ENCODE data around the gene TMEM61. TPM values are rescaled to one million over a fixed set of nuclear protein-coding genes. Genes with fewer than 3 reads are reported as not detected.

TMEM61 gene
- total RNA-seq, 1 donor from 2014 or later: not detected

DNA sequence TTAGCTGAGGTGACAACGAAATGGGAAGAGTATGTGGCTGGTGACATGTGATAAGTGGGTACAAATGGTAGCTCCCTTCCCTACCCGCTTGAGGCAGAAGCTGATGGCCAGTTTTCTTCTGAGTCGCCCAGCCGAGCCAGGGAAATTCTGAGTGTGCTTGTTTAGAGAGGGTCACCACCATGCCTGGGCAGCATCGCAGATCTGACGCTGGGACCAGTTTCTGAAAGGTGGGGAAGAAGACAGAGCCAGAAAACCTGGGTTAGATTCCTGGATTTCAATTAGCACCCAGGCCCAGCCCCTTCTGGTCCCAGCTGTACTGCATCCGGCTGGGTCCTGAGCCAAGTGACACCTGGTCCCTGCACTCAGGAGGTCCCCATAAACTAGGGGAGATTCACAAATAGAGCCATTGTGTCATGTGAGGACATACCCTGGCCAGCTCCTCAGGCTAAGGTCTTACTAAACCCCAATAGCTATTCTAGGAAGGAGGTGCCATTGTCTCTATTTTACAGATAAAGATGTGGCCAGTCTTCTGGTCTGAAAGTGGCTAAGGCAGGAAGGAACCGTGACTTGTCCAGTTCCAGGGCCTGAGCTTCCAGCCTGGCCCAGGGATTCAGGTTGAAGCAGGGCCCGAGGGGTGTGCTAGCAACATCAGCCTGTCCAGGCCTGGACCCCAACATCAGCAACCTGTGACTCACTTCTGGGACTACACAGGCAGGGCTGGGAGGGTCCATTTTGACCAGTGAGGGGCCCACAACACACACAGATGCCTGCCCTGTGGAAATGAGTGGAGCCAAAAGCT lies 1.7 kb upstream of the TMEM61 start:
- DNase-seq: no peak
- intact Hi-C loops (cut with micrococcal nuclease): no loop called here
- ChIA-PET CTCF (no interaction called here), POLR2A (no interaction called here)
- no peak overlapping the region for H3K4me3 Mint-ChIP-seq
- ATAC-seq (ENCODE audit: low read depth): no peak
- H3K27me3 Mint-ChIP-seq: peaks cover 31% of the 10 kb centered on the region
- TF ChIP-seq, protein P1, sequence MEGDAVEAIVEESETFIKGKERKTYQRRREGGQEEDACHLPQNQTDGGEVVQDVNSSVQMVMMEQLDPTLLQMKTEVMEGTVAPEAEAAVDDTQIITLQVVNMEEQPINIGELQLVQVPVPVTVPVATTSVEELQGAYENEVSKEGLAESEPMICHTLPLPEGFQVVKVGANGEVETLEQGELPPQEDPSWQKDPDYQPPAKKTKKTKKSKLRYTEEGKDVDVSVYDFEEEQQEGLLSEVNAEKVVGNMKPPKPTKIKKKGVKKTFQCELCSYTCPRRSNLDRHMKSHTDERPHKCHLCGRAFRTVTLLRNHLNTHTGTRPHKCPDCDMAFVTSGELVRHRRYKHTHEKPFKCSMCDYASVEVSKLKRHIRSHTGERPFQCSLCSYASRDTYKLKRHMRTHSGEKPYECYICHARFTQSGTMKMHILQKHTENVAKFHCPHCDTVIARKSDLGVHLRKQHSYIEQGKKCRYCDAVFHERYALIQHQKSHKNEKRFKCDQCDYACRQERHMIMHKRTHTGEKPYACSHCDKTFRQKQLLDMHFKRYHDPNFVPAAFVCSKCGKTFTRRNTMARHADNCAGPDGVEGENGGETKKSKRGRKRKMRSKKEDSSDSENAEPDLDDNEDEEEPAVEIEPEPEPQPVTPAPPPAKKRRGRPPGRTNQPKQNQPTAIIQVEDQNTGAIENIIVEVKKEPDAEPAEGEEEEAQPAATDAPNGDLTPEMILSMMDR (IDR thresholded peaks at IDR 0.05): no peak
- H3K27ac Mint-ChIP-seq: no peak overlapping the region
- no peaks in the 10 kb centered on the region for H3K36me3 Mint-ChIP-seq (ENCODE audit: low read depth)
- H3K9me3 Mint-ChIP-seq: no peaks in the 10 kb centered on the region
- no peaks in the 10 kb centered on the region for H3K4me1 Mint-ChIP-seq

DNA sequence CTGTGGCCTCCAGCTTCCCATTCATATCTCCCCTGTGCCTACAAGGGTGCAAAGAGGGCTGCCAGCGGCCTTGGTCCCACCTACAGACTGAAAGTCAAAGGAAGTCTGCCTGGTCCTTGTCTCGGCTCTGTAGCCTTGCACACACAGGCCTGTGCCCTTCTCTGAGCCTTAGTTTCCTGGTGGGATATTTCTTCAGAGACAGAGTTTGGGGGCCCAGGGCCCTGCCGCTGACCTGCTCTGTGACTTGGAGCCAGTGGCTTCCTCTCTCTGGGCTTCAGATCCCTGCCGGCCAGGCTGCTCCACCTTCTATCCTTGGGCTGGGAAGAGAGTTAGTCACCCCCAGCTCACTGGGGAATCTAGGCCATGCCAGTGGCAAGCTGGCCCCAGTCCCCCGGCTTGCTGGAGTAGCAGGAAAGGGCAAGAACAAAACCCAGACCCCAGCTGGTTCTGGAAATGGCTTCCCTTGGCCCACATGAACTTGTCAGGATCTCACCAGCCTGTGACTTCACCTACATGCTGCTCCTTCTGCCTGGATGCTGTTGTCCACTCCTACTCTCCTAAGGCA lies 1.0 kb upstream of the TMEM61 start:
- DNase-seq: no peak
- POLR2A ChIA-PET: no interaction called here
- CTCF ChIA-PET: no interaction called here

DNA sequence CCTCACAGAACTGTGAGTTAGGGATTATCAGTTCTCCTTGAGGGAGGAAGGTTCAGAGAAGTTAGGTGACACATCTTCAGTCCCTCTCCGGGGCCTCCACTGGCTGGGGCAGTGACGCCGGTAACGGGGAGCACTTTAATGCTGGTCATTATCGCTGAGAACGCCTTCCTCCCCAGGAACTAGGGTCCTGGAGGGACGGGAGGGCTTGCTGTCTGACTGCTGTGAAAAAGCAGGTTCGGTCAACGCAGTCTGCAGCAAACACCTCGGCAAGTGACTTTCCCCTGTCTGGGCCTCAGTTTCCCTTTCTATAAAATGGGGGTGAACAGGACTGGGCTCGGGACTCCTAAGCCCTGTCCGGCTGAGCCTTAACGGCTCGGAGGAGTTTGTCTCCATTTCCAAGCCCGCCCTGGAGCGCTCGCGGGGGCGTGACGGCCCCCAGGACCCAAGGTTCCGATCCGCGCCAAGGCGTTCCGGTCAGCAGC lies 341 bp upstream of the TMEM61 start:
- DNase-seq (no peak), ATAC-seq (ENCODE audit: low read depth) (no peak)
- ChIA-PET POLR2A (no interaction called here), CTCF (no interaction called here)
- peaks cover 27% of the 10 kb centered on the region for H3K27me3 Mint-ChIP-seq
- H3K4me3 Mint-ChIP-seq: no peak overlapping the region
- intact Hi-C loops (cut with micrococcal nuclease): no loop called here
- H3K9me3 Mint-ChIP-seq: no peaks in the 10 kb centered on the region
- no peaks in the 10 kb centered on the region for H3K4me1 Mint-ChIP-seq
- TF ChIP-seq, protein P1 (IDR thresholded peaks at IDR 0.05): no peak
- no peak overlapping the region for H3K27ac Mint-ChIP-seq
- no peaks in the 10 kb centered on the region for H3K36me3 Mint-ChIP-seq (ENCODE audit: low read depth)

More for the DNA sequence above, 1.0 kb upstream of the TMEM61 start:
- no peaks in the 10 kb centered on the region for H3K4me1 Mint-ChIP-seq
- intact Hi-C loops (cut with micrococcal nuclease): no loop called here
- H3K36me3 Mint-ChIP-seq (ENCODE audit: low read depth): no peaks in the 10 kb centered on the region
- H3K27me3 Mint-ChIP-seq: peaks cover 28% of the 10 kb centered on the region
- no peak for ATAC-seq (ENCODE audit: low read depth)
- H3K9me3 Mint-ChIP-seq: no peaks in the 10 kb centered on the region
- TF ChIP-seq, protein P1 (IDR thresholded peaks at IDR 0.05): no peak
- no peak overlapping the region for H3K4me3 Mint-ChIP-seq
- no peak overlapping the region for H3K27ac Mint-ChIP-seq

DNA sequence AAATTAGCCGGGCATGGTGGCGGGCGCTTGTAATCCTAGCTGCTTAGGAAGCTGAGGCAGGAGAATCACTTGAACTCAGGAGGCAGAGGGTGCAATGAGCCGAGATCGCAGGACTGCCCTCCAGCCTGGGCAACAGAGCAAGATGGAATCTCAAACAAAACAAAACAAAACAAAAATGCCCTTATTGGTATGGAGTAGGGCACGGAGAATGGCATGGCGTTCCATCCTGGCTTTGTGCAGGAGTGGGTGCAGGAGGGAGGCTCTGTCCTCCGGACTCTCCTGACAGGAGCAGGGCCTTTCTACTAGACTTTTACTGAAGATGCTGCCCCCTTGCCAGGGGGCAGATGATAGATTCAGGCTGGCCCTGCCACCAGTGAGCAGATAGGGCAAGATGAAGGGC lies 1.0 kb downstream of the TMEM61 start:
- POLR2A ChIA-PET: no interaction called here
- peaks cover 25% of the 10 kb centered on the region for H3K27me3 Mint-ChIP-seq
- ATAC-seq (ENCODE audit: low read depth): no peak

DNA sequence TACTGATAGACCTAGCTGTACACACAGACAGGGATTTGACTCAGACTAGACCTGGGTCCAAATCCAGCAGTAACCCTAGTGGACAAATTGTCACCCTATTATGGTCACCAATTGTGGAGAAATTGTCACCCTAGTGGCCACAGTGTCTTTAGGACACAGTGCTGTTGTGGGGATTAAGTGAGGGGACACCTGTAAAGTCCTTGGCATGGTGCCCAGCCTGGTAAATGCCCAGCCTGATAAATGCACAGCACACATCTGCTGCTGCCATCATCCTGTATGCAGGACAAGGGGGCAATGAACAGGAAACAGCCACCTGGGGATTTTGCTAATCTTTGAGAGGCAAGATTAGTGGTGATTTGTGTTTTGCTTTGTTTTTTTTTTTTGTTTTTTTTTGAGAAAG lies 2.3 kb downstream of the TMEM61 start:
- ATAC-seq (ENCODE audit: low read depth) (no peak), DNase-seq (peak; percentile 3)
- no peaks in the 10 kb centered on the region for H3K4me1 Mint-ChIP-seq
- intact Hi-C loops (cut with micrococcal nuclease): no loop called here
- CTCF ChIA-PET: no interaction called here
- H3K27me3 Mint-ChIP-seq: peaks cover 25% of the 10 kb centered on the region
- TF ChIP-seq, protein P1 (IDR thresholded peaks at IDR 0.05): no peak
- H3K27ac Mint-ChIP-seq: no peak overlapping the region
- H3K9me3 Mint-ChIP-seq: no peaks in the 10 kb centered on the region
- POLR2A ChIA-PET: no interaction called here
- no peaks in the 10 kb centered on the region for H3K36me3 Mint-ChIP-seq (ENCODE audit: low read depth)
- no peak overlapping the region for H3K4me3 Mint-ChIP-seq

More for the DNA sequence above, 1.0 kb downstream of the TMEM61 start:
- Mint-ChIP-seq H3K4me1 (no peaks in the 10 kb centered on the region), H3K36me3 (ENCODE audit: low read depth) (no peaks in the 10 kb centered on the region), H3K27ac (no peak overlapping the region), H3K4me3 (no peak overlapping the region), H3K9me3 (no peaks in the 10 kb centered on the region)
- TF ChIP-seq, protein P1 (IDR thresholded peaks at IDR 0.05): no peak
- intact Hi-C loops (cut with micrococcal nuclease): no loop called here
- DNase-seq: no peak
- CTCF ChIA-PET: no interaction called here
